NCI-H2171 treated with DMSO at 0.1 percent for 48 hours (cell line): ENCODE data around the gene TP53I3.
"Not testable (repeated sequence)": the region's sequence is repeated elsewhere in the genome, so short reads cannot be mapped to it uniquely, and the experiment has no call there.

Experiments used
- DNase-seq: peaks from one replicate; lab custom pipeline; 2025; lab: John Stamatoyannopoulos, UW

The TP53I3 gene

GRCh38 chr2:24100732-24101131 lies 16.1 kb upstream of the TP53I3 start:
- not testable (repeated sequence) for DNase-seq

GRCh38 chr2:24095171-24095677 lies 10.6 kb upstream of the TP53I3 start:
- not testable (repeated sequence) for DNase-seq

- DNase-seq = not testable (repeated sequence)
These were observed 8.6 kb upstream of the TP53I3 start for GRCh38 chr2:24093270-24093669.

GRCh38 chr2:24088821-24089359 lies 4.3 kb upstream of the TP53I3 start:
- no peak for DNase-seq

GRCh38 chr2:24087032-24087431 lies 2.4 kb upstream of the TP53I3 start:
- DNase-seq = no peak

GRCh38 chr2:24086241-24086640 lies 1.6 kb upstream of the TP53I3 start:
- no peak for DNase-seq

GRCh38 chr2:24085200-24085489 lies 511 bp upstream of the TP53I3 start:
- DNase-seq = no peak

- peak; percentile 73 for DNase-seq
These were observed 858 bp downstream of the TP53I3 start for GRCh38 chr2:24083567-24084385.

GRCh38 chr2:24082787-24083566 lies 1.7 kb downstream of the TP53I3 start:
- DNase-seq = no peak

- no peak for DNase-seq
These were observed 3.9 kb downstream of the TP53I3 start for GRCh38 chr2:24080701-24081100.

GRCh38 chr2:24077879-24078278 lies 6.8 kb downstream of the TP53I3 start:
- DNase-seq = no peak

- no peak for DNase-seq
These were observed 7.1 kb downstream of the TP53I3 start for GRCh38 chr2:24077535-24077877.

GRCh38 chr2:24076849-24077534 lies 7.6 kb downstream of the TP53I3 start:
- no peak for DNase-seq

GRCh38 chr2:24075915-24076848 lies 8.5 kb downstream of the TP53I3 start, which contains the start of gene SF3B6:
Gene SF3B6 (minus strand): TSS chr2:24076326. CDS start chr2:24076229, 97 bp downstream.
- peak; percentile 100 for DNase-seq

- no peak for DNase-seq
These were observed 9.4 kb downstream of the TP53I3 start for GRCh38 chr2:24075259-24075658.

GRCh38 chr2:24073816-24074215 lies 10.8 kb downstream of the TP53I3 start:
- DNase-seq = no peak

GRCh38 chr2:24072259-24072658 lies 12.4 kb downstream of the TP53I3 start:
- no peak for DNase-seq

GRCh38 chr2:24065341-24065740 lies 19.3 kb downstream of the TP53I3 start:
- DNase-seq = no peak

- DNase-seq = no peak
These were observed 25.9 kb downstream of the TP53I3 start for GRCh38 chr2:24058564-24059271.

GRCh38 chr2:24055750-24056149 lies 28.9 kb downstream of the TP53I3 start:
- no peak for DNase-seq
